NCI-H524 (cell line): ENCODE measurements around the gene MPND.
A peak's percentile ranks its signal among the peaks of the same experiment; 100 is the strongest.
"Not testable (repeated sequence)": the region's sequence is repeated elsewhere in the genome, so short reads cannot be mapped to it uniquely, and the experiment has no call there.

Experiments
- DNase-seq, 2 experiments: peaks; one replicate each; lab custom pipeline; 2025; lab: John Stamatoyannopoulos, UW

Gene MPND

GRCh38 chr19:4319067-4319718, 24.2 kb upstream of the MPND start:
- DNase-seq = no peak

- no peak for DNase-seq
Measured at GRCh38 chr19:4320419-4320818, 22.9 kb upstream of the MPND start.

GRCh38 chr19:4322942-4323665, 20.3 kb upstream of the MPND start:
- DNase-seq = no peak

- no peak for DNase-seq
Measured at GRCh38 chr19:4323692-4324091, 19.7 kb upstream of the MPND start.

- DNase-seq = no peak
Measured at GRCh38 chr19:4324228-4324627, 19.1 kb upstream of the MPND start.

GRCh38 chr19:4326215-4326836, 17.0 kb upstream of the MPND start:
- no peak for DNase-seq

- no peak for DNase-seq
Measured at GRCh38 chr19:4326837-4327251, 16.5 kb upstream of the MPND start.

- DNase-seq = no peak
Measured at GRCh38 chr19:4327252-4327876, 16.0 kb upstream of the MPND start.

GRCh38 chr19:4327877-4328242, 15.5 kb upstream of the MPND start:
- DNase-seq = no peak

- DNase-seq = peak; percentile 92 to 98
Measured at GRCh38 chr19:4328243-4328990, 14.9 kb upstream of the MPND start.

- DNase-seq = not testable (repeated sequence)
Measured at GRCh38 chr19:4328991-4329681, 14.2 kb upstream of the MPND start.

- no peak for DNase-seq
Measured at GRCh38 chr19:4329858-4330257, 13.5 kb upstream of the MPND start.

- DNase-seq = no peak
Measured at GRCh38 chr19:4334929-4335570, 8.3 kb upstream of the MPND start.

- DNase-seq = no peak
Measured at GRCh38 chr19:4337906-4338440, 5.4 kb upstream of the MPND start.

- no peak for DNase-seq
Measured at GRCh38 chr19:4338441-4339355, 4.7 kb upstream of the MPND start, which contains the start of gene STAP2. Gene STAP2, minus strand, starts transcription at chr19:4338827. Its CDS starts 74 bp downstream, at chr19:4338753.

- no peak for DNase-seq
Measured at GRCh38 chr19:4342314-4342614, 1.1 kb upstream of the MPND start.

- DNase-seq = peak; percentile 100
Measured at GRCh38 chr19:4342615-4343369, 570 bp upstream of the MPND start.

- no peak for DNase-seq
Measured at GRCh38 chr19:4345342-4346019, 2.1 kb downstream of the MPND start.
